ENCODE results near the gene PPP1R9A.
A peak's percentile ranks its signal among the peaks of the same experiment; 100 is the strongest.

The PPP1R9A gene

GRCh38 chr7:95263785-95264362, 356.5 kb downstream of the PPP1R9A start:
- DNase-seq (ENCODE audit: low spot score), result no peak

DNA sequence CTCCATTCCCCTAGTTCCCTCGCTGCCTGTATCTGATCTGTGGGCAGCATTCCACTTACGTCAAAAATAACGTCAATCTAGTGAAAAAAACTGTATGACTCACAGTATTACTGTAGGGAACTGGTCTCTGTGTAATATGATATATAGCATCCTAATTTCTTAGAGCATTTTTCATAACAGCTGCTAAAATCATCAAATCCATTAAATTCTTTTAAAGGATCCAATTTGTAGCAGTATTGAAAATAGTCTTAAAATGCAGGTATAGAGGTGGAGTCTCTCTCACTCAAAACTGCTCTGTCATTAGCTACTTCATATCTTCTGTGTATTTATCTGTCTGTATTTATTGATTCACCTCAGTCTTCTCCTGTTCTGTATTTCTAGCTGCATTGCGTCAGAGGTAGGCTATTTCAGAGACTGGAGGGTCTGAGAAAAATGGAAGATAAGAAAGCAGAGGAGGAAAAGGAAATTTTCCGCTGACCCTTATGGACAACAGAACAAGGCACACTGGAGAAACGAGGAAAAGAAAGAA, 357.0 kb downstream of the PPP1R9A start:
- DNase-seq (ENCODE audit: low spot score), result no peak

DNA sequence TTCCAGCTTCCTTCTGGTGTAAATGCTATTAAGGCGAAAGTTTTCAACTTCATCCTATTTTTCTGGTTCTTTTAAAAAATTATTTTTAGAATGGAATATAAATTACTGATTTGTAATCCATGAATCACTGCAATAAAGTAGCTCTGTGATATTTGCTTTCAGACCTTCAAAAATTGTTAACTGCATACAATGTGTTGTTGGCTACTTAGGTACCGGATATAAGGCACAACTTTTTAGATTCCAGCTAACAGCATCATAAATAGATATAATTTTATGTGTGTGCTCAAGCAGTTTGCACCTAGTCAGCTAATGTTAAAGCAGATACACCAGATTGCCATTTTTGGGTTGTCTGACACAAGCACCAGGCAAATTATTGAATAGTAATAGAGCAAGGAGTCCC, 358.2 kb downstream of the PPP1R9A start:
- no peak for DNase-seq (ENCODE audit: low spot score)

DNA sequence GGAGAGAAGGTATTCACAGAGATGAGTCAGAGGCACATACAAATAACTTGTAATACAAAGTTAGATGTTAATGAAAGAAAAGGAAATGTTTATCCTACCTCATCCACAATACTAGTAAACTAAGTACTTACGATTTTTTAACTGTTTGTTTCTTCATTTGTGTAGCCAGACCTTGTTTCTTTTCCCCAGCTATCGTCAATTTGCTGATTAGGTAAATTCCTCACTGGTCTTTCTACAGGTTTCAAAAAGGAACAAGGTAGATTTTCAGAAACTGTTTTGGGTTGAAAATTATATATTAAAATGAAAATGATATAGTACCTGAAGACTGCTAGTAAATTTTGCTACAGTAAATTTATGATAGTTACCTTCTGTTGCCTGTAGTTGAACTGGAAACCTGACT, 360.4 kb downstream of the PPP1R9A start:
- no peak for DNase-seq (ENCODE audit: low spot score)

- no peak for DNase-seq (ENCODE audit: low spot score)
Measured at GRCh38 chr7:95269640-95270039, 362.2 kb downstream of the PPP1R9A start.

DNA sequence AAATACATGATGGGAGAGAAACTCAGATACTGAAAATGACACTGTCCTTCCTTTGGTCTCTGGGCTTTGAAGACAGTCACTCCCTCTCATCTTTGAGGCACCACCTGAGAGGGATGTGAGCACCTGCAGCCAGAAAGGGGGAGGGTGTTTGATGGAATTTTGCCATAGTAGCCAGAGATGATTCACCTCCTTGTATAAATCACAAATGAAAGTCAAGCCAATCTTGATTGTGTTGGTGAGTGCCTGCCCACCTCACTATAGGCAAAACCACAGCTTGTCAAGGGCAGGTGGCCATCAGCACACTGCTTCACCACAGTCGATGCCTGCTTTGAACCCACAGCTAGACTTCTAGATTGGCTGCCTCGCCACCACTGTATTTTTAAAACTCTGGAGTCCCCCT, 368.7 kb downstream of the PPP1R9A start:
- peak; percentile 14 for DNase-seq (ENCODE audit: low spot score)

DNA sequence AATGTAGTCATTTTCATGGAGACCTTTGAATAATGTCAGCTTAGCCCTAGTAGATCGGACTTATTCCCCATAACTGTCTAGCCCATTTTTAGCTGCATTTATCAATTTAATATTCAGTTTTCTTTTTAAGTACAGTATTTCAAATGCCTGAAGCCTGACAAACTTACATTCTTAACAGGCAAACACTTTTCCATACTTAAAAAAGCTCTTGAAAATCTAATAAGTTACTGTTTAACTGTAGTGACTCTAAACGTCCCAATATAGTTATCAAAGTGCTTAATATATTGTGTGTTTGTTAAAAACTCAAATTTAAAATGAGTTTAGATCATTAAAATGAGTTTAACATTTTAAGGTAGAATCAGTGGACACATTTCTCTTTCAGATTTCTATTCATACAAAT, 372.0 kb downstream of the PPP1R9A start:
- no peak for DNase-seq (ENCODE audit: low spot score)

DNA sequence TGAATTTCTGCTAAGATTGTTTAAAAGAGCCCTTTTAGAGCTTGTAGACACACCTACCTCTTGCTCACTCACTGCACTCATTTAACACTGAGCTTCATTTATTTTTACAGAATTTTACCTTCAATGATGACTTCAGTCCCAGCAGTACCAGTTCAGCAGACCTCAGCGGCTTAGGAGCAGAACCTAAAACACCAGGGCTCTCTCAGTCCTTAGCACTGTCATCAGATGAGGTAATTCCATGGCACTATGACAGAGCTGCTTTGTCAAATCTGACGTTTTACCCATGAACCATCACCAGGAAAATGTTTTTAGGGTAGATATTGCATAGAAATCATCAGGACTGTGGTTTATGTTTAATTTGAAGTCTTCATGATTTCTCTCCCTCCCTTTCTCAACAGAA, 378.7 kb downstream of the PPP1R9A start:
- no peak for DNase-seq (ENCODE audit: low spot score)

DNA sequence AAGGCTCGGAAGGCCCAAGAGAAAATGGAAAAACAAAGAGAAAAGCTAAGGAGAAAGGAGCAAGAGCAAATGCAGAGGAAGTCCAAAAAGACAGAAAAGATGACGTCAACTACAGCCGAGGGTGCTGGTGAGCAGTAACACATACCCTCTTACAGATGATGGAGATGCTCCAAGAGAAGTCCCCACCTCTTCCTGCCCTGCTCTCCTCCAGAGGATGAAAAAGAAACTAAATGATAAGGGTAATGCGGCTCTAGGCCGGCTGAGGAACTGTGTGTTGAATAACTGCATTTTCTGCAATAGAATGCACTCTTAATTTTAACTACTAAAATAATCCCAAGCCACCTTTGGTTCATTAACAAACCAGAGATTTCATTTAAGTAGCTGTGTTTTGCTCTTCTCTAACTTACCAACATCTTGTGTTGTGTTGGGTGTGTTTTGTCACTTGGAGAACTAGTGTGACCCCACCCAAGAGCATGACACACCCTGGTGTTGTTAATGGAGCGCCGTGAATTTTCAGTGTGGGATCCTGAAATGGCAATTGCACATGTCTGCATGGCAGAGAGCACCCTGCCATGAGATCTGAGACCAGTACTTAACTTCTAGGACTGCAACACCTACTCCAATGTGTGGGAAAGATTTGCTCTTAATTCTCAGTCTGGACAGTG, 382.9 kb downstream of the PPP1R9A start:
- DNase-seq (ENCODE audit: low spot score), result no peak

DNA sequence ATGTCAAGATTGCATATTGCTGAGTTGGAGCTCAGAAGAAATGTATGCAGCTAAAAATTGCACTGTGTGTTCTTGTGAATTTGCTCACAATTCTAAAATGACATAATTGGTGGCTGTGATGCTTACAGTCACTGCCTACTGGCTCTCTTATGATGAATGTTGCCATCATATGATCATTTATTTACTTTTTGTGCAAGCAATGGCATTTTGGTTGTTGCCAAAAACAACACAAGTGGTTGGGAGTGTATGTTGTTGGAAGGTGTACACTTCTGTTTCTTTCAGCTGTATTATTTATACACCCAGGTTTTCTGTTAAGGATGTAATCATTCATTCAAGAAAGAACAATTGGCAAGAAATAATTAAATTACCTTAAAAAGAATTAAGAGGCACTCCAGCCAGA, 388.0 kb downstream of the PPP1R9A start:
- no peak for DNase-seq (ENCODE audit: low spot score)

DNA sequence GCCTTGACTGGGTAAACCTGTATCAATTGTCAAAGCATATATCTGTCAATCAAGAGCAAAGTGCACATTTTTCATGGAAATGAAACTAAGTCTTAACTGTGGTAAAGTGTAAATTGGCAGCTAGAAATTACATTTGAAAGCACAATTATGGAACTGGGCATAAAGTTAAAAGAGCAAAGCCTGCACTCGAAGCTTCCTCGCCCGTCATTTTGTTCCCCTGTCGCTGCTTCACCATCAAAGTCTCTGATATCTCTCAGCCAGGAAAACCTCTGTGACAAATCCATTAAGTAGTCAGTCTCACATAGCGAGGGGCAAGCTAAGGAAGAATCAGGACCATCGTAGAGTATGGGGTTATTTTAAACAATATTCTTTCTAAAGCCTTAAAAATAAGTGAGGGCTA, 389.1 kb downstream of the PPP1R9A start:
- no peak for DNase-seq (ENCODE audit: low spot score)

DNA sequence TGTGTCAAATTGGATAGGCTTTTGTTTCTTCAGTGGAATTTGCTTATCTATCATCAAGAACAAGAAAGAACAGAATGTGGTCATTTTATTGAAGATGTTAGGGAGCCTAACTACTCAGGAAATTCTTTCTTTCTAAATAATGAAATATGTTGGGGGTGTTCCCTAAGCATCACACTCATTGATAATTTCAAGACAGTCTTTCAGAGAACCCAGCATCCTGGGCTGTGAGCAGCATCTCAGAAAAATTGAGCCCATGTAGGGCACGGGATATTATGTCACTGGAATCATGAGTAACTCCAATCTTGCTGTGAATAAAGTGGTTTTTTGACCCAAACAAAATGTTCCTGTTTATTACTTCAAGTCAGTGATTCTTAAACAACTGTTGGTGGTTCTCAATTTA, 389.6 kb downstream of the PPP1R9A start:
- no peak for DNase-seq (ENCODE audit: low spot score)

GRCh38 chr7:95298091-95298490, 390.7 kb downstream of the PPP1R9A start:
- no peak for DNase-seq (ENCODE audit: low spot score)

DNA sequence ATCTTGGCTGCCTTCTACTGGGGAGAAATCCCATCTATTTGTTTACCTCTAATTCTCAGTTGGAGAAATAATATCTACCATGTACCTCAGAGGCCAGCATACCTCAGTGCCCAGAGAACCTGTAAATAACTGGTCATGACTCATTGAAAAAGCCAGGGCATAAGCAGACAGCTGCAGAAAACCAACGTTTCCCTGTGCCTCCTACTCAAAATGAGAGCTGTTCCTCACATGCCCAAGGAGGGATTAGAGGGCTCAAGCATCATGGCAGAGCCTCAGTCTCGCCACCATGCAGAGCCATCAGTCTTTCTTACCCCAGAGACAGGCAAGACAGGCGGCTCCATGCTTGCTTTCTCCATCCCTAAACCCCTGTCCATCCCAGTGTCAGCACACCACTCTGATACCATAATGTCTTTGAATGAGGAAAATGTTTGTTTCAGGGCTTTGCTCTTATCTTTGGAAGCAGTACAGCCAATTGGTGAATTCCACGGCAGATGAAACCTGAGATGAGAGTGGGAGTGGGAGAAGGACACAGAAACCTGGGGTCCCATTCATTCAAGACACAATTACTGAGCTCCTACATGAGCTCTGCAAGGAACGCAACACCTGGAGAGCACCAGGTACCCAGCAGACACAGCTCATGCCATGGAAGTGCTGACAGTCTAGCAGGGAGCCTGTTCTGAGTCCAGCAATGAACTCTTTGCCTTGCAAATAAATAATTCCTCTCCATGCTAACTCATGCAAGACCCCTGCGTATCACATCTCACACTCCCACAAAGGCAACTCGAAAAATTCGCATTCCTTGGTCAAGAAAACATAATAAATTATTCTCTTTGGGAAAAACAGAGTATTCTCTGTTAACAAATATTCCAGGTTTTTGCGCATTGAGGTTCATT, 395.9 kb downstream of the PPP1R9A start:
- no peak for DNase-seq (ENCODE audit: low spot score)

DNA sequence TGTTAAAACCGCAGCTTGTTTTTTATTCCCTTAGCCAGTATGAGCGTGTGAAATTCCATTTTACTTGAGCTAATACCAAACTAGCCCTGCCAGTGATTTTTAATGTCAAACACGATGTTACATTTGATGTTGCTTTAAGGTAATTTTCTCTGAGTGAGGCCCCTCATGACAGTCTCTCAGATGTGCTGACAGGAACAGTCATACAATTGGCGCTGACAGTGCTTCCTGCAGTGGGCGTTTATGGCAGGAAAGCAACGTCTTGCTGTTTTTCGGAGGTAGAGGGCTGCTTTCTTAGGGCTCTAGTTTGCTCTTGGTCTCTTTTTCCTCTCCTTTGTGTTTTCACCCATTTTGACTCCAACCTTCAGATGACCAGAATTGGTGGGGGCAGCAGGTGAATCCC, 397.6 kb downstream of the PPP1R9A start:
- no peak for DNase-seq (ENCODE audit: low spot score)

GRCh38 chr7:95309951-95310350, 402.6 kb downstream of the PPP1R9A start:
- no peak for DNase-seq (ENCODE audit: low spot score)

- DNase-seq (ENCODE audit: low spot score), result no peak
Measured at GRCh38 chr7:95311389-95311788, 404.0 kb downstream of the PPP1R9A start.

- no peak for DNase-seq (ENCODE audit: low spot score)
Measured at GRCh38 chr7:95312561-95312960, 405.2 kb downstream of the PPP1R9A start.

- no peak for DNase-seq (ENCODE audit: low spot score)
Measured at GRCh38 chr7:95316588-95316987, 409.2 kb downstream of the PPP1R9A start.

GRCh38 chr7:95317546-95317945, 410.2 kb downstream of the PPP1R9A start:
- no peak for DNase-seq (ENCODE audit: low spot score)

- no peak for DNase-seq (ENCODE audit: low spot score)
Measured at GRCh38 chr7:95317966-95318365, 410.6 kb downstream of the PPP1R9A start.

DNA sequence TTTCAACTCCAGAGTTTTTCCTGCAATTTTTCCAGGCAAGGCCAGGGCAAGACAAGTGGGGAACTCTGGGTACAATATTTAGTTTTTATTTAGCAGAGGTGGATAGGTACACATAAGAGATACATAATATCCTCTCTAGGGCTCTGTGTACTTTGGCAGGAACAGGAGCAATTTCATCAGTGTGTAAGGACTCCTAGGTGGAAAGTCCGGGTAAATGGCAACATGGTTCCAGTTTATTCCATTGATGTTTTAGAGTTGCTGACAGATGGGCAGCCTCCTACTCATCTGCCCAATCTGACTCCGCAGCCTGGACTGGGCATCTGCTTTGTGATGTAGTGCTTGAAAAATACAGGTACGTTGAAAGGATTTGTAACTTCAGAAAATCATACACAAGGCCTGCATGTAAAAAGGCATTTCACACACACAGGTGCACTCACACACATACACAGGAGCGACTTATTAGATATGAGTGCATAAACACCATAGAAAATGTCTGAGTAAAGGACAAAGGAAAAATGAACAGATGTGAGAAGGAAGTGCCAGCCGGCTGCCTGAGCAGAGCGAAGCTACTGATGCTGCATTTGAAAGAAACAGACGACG, 411.2 kb downstream of the PPP1R9A start:
- DNase-seq (ENCODE audit: low spot score), result no peak

DNA sequence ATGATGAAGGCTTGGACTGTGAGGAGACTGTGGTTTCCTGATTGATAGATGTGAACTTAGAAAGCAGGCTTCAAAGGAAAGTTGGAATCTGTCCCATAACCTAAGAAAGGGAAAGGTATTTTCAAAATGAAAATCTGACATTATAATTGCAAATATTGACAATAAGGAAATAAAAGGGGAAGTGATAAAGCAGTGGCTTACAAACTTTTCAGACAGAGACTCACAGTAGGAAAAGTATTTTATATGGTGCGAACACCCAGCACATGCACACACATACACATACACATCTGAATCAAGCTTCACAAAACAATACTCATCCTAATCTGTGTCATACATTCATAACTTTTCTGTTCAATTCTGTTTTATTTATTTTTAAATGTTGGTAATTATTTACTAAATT, 412.2 kb downstream of the PPP1R9A start:
- no peak for DNase-seq (ENCODE audit: low spot score)
